BLaER1 treated with 17β-estradiol and CSF1 and Interleukin-3, amounts not matched to agents 10 nM and 100 nM (cell line): ENCODE results near the gene STRN3.

Experiments used
- H3K27ac ChIP-seq, 11 experiments: shearing (Covaris generic); formaldehyde crosslinking; 2 replicates each; pipeline ENCODE4 v1.8.1; 2022
- H3K27me3 ChIP-seq, 11 experiments: shearing (Covaris generic); formaldehyde crosslinking; 2 replicates each; pipeline ENCODE4 v1.8.1; 2022
- H3K36me3 ChIP-seq, 11 experiments: shearing (Covaris generic); formaldehyde crosslinking; 2 replicates each; pipeline ENCODE4 v1.8.1; 2022
- H3K4me1 ChIP-seq, 10 experiments: shearing (Covaris generic); formaldehyde crosslinking; 2 replicates each; pipeline ENCODE4 v1.8.1; 2022
- H3K4me2 ChIP-seq, 11 experiments: shearing (Covaris generic); formaldehyde crosslinking; 2 replicates each; pipeline ENCODE4 v1.8.1; 2022
- H3K4me3 ChIP-seq, 10 experiments: shearing (Covaris generic); formaldehyde crosslinking; 2 replicates each; pipeline ENCODE4 v1.8.1; 2022
- H3K9ac ChIP-seq, 11 experiments: shearing (Covaris generic); formaldehyde crosslinking; 2 replicates each; pipeline ENCODE4 v1.8.1; 2022
- H3K9me3 ChIP-seq, 11 experiments: shearing (Covaris generic); formaldehyde crosslinking; replicated peaks in 1 of 11; 2 replicates each; pipeline ENCODE4 v1.8.1; 2022
- H4K20me1 ChIP-seq, 11 experiments: shearing (Covaris generic); formaldehyde crosslinking; 2 replicates each; pipeline ENCODE4 v1.8.1; 2022
- Cebpa-rat ChIP-seq, 11 experiments: shearing (Covaris generic); IDR thresholded peaks; 2 replicates each; pipeline ENCODE4 v1.8.1; 2022

Gene STRN3

DNA sequence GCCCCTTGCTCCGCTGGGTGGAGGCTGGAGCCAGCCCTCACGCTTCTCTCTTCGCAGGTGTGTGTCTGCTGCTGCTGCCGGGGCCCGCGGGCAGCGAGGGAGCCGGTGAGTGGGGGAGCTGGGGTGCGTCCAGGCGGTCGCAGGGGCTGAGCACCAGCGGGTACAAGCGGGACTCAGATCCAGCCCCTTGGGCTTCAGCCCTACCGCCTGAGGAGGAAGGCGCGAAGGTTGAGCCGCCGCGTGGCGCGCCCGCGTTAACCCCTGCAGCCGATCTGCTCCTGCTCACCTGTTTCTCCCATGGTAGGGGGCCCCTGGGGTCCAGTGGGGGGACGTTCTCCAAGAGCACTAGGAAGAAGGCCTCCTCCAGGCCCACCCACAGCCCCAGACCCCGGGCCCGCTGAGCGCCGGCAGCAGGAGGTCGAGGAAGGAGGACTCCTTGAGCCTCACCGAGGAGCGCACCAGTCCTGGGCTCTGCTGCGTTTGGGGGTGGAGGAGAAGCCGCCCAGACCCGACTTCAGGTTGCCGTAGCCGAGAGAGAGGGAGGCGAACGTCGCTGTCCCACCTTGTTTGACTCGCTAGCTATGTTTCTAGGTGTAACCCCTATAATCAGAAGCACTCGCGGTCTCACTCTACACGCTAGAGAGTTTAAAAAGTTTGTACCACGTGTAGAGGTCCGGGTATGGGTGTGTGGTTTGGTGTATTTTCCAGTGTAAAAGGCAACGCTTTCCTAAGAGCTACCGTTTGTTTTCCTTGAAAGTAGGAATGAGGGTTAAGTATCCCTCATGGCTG lies 151.0 kb downstream of the STRN3 start:
- TF ChIP-seq Cebpa-rat (IDR thresholded peaks at IDR 0.05): no peak
- H3K27me3 ChIP-seq: peaks cover 0 to 41% (median 0%) of the 10 kb centered on the region in 11 experiments; a peak in 10 of 22 replicates
- peaks cover 0 to 6% (median 0%) of the 10 kb centered on the region in 11 experiments; a peak in 2 of 22 replicates for H4K20me1 ChIP-seq
- H3K9me3 ChIP-seq: no peaks in the 10 kb centered on the region
- H3K27ac ChIP-seq: peak overlapping the region in 9 of 11 experiments; percentile 49 to 85 (median 82); a peak in 18 of 22 replicates
- H3K36me3 ChIP-seq: peaks cover 0 to 35% (median 28%) of the 10 kb centered on the region in 11 experiments; a peak in 15 of 22 replicates
- H3K4me2 ChIP-seq: peak overlapping the region; percentile 89 to 100 (median 98)
- peak overlapping the region; percentile 74 to 89 (median 84); a peak in 21 of 22 replicates for H3K9ac ChIP-seq
- peak overlapping the region; percentile 70 to 86 (median 80) for H3K4me3 ChIP-seq
- H3K4me1 ChIP-seq: peaks cover 7 to 37% (median 29%) of the 10 kb centered on the region in 10 experiments; a peak in 19 of 20 replicates

- Histone ChIP-seq H3K4me2 (peak within 1 kb of the TSS; percentile 89 to 100 (median 98)), H3K36me3 (peaks cover 0 to 27% (median 20%) of the 10 kb centered on the region in 11 experiments; a peak in 14 of 22 replicates), H4K20me1 (peaks cover 0 to 6% (median 0%) of the 10 kb centered on the region in 11 experiments; a peak in 2 of 22 replicates), H3K9me3 (no peaks in the 10 kb centered on the region), H3K27me3 (peaks cover 0 to 41% (median 0%) of the 10 kb centered on the region in 11 experiments; a peak in 10 of 22 replicates), H3K27ac (peak within 1 kb of the TSS in 10 of 11 experiments; percentile 21 to 85 (median 82); a peak in 20 of 22 replicates), H3K4me3 (peak within 1 kb of the TSS; percentile 70 to 86 (median 80)), H3K9ac (peak within 1 kb of the TSS; percentile 74 to 89 (median 84)), H3K4me1 (peaks cover 12 to 37% (median 29%) of the 10 kb centered on the region in 10 experiments; a peak in 19 of 20 replicates)
- TF ChIP-seq Cebpa-rat (IDR thresholded peaks at IDR 0.05): no peak
Observed at GRCh38 chr14:30874120-30874998, 151.8 kb downstream of the STRN3 start, which contains the start of gene COCH. TSS of gene COCH (plus strand) at chr14:30874559. CDS start at chr14:30874939, 380 bp downstream.

DNA sequence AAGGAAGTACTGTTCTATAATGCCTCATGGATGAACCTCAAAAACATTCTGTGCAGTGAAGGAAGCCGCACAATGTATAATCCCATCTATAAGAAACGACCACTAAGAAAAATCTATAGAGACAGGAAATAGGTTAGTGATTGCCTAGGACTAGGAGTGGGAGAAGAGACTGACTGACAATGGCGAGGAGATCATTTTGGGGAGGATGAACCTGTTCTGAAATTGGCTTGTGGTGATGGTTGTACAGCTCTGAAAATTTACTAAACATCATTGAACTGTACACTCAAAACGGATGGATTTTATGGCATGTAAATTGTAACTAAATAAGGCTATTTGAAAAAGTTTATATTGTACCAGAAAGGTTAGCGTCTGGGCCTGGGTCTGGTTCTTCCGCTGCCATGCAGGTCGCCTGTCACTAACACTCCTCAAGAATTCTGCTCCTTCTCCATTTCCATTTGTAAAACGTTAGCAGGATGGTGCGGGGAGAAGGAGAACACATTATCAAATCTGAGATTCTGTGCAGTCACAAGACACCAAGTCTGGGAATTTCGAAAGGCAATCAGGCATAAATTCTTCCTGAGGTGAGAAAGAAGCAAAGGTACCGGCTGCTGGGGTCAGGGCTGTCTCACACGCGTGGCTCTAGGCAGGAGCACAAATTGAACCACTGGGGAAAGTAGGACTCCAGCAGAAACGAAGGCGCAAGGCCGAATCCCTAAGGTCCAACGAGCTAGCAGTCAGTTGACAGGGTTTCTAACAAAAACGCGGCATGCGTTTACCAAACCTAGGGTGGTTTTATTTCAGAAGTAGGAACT lies 152.7 kb downstream of the STRN3 start:
- H3K9me3 ChIP-seq: no peaks in the 10 kb centered on the region
- peaks cover 0 to 18% (median 11%) of the 10 kb centered on the region in 11 experiments; a peak in 13 of 22 replicates for H3K36me3 ChIP-seq
- peak overlapping the region; percentile 74 to 89 (median 84); a peak in 21 of 22 replicates for H3K9ac ChIP-seq
- peaks cover 12 to 37% (median 29%) of the 10 kb centered on the region in 10 experiments; a peak in 19 of 20 replicates for H3K4me1 ChIP-seq
- H3K4me3 ChIP-seq: peak overlapping the region; percentile 70 to 86 (median 80)
- TF ChIP-seq Cebpa-rat (IDR thresholded peaks at IDR 0.05): no peak
- H4K20me1 ChIP-seq: peaks cover 0 to 6% (median 0%) of the 10 kb centered on the region in 11 experiments; a peak in 2 of 22 replicates
- H3K27ac ChIP-seq: peak overlapping the region in 8 of 11 experiments; percentile 80 to 85 (median 82); a peak in 17 of 22 replicates
- H3K4me2 ChIP-seq: peak overlapping the region; percentile 89 to 100 (median 98)
- H3K27me3 ChIP-seq: peaks cover 0 to 41% (median 0%) of the 10 kb centered on the region in 11 experiments; a peak in 10 of 22 replicates

- 0 out of 22 replicates have a peak overlapping the region, but pooled peaks of 1 of the 11 experiments have one; percentile 21 for H3K4me2 ChIP-seq
- no peak overlapping the region for H3K9ac ChIP-seq
- peaks cover 0 to 41% (median 0%) of the 10 kb centered on the region in 11 experiments; a peak in 10 of 22 replicates for H3K27me3 ChIP-seq
- H4K20me1 ChIP-seq: peaks cover 0 to 6% (median 0%) of the 10 kb centered on the region in 11 experiments; a peak in 2 of 22 replicates
- H3K4me1 ChIP-seq: peaks cover 12 to 37% (median 29%) of the 10 kb centered on the region in 10 experiments; a peak in 19 of 20 replicates
- H3K4me3 ChIP-seq: no peak overlapping the region
- H3K36me3 ChIP-seq: peaks cover 0 to 9% (median 2%) of the 10 kb centered on the region in 11 experiments; a peak in 10 of 22 replicates
- H3K27ac ChIP-seq: no peak overlapping the region
- no peaks in the 10 kb centered on the region for H3K9me3 ChIP-seq
- TF ChIP-seq Cebpa-rat (IDR thresholded peaks at IDR 0.05): no peak
Observed at GRCh38 chr14:30872602-30873001, 153.6 kb downstream of the STRN3 start.

- TF ChIP-seq Cebpa-rat (IDR thresholded peaks at IDR 0.05): no peak
- H3K9me3 ChIP-seq: no peaks in the 10 kb centered on the region
- peaks cover 5 to 10% (median 8%) of the 10 kb centered on the region in 10 experiments; a peak in 17 of 20 replicates for H3K4me1 ChIP-seq
- no peak overlapping the region for H3K9ac ChIP-seq
- H3K4me3 ChIP-seq: no peak overlapping the region
- no peaks in the 10 kb centered on the region for H3K36me3 ChIP-seq
- peak overlapping the region in 2 of 11 experiments; percentile 16 to 17; a peak in 1 of 22 replicates for H3K4me2 ChIP-seq
- no peak overlapping the region for H3K27ac ChIP-seq
- peaks cover 0 to 23% (median 0%) of the 10 kb centered on the region in 11 experiments; a peak in 8 of 22 replicates for H3K27me3 ChIP-seq
- H4K20me1 ChIP-seq: no peaks in the 10 kb centered on the region
Observed at GRCh38 chr14:30869551-30870155, 156.5 kb downstream of the STRN3 start.

GRCh38 chr14:30868736-30869135 lies 157.4 kb downstream of the STRN3 start:
- Histone ChIP-seq H3K27me3 (peaks cover 0 to 14% (median 0%) of the 10 kb centered on the region in 11 experiments; a peak in 8 of 22 replicates), H3K27ac (no peak overlapping the region), H3K9me3 (no peaks in the 10 kb centered on the region), H3K4me2 (no peak overlapping the region), H3K4me1 (peaks cover 4 to 9% (median 6%) of the 10 kb centered on the region in 10 experiments; a peak in 18 of 20 replicates), H3K4me3 (no peak overlapping the region), H3K36me3 (no peaks in the 10 kb centered on the region), H3K9ac (no peak overlapping the region), H4K20me1 (no peaks in the 10 kb centered on the region)
- TF ChIP-seq Cebpa-rat (IDR thresholded peaks at IDR 0.05): no peak

GRCh38 chr14:30864934-30865333 lies 161.2 kb downstream of the STRN3 start:
- no peak for TF ChIP-seq Cebpa-rat (IDR thresholded peaks at IDR 0.05)
- peaks cover 11 to 39% (median 23%) of the 10 kb centered on the region in 10 experiments for H3K4me1 ChIP-seq
- no peaks in the 10 kb centered on the region for H4K20me1 ChIP-seq
- H3K27me3 ChIP-seq: no peaks in the 10 kb centered on the region
- H3K4me2 ChIP-seq: no peak overlapping the region
- no peak overlapping the region for H3K27ac ChIP-seq
- H3K4me3 ChIP-seq: no peak overlapping the region
- H3K36me3 ChIP-seq: no peaks in the 10 kb centered on the region
- no peak overlapping the region for H3K9ac ChIP-seq
- peaks cover 0 to 27% (median 7%) of the 10 kb centered on the region in 11 experiments; a peak in 8 of 22 replicates for H3K9me3 ChIP-seq
